Stomach (tissue), 9 donors: ENCODE data around the gene COL25A1. TPM values are rescaled to one million over a fixed set of nuclear protein-coding genes. Genes with fewer than 3 reads are reported as not detected.

Experiments used
- DNase-seq, 2 donors: peaks; one replicate each; pipeline versions ENCODE4 v3.0.0 to v3.0.0-alpha.2; 2013 to 2019
- H3K27ac ChIP-seq, 5 donors: fragments of 200-600 bp in 4 of 5; sonication (generic) in 4 of 5; one replicate each; pipeline ENCODE4 v1.5.1; 2013 to 2019; ENCODE audit warnings: mild to moderate bottlenecking in 1 of 5, moderate library complexity in 1 of 5
- H3K27me3 ChIP-seq, 3 donors: fragments of 200-600 bp; sonication (generic); one replicate each; pipeline ENCODE4 v1.5.1; 2017 to 2019; ENCODE audit warnings: mixed run types in 1 of 3
- H3K36me3 ChIP-seq, 4 donors: fragments of 200-600 bp; sonication (generic); 1 replicate in 3 of 4; 2 replicates in 1 of 4; pipeline ENCODE4 v1.5.1; 2016 to 2019
- H3K4me1 ChIP-seq, 4 donors: fragments of 200-600 bp; sonication (generic); one replicate each; pipeline ENCODE4 v1.5.1; 2016 to 2019
- H3K4me3 ChIP-seq, 4 donors: fragments of 200-600 bp; sonication (generic) in 3 of 4; one replicate each; pipeline ENCODE4 v1.5.1; 2016 to 2019; ENCODE audit warnings: mild to moderate bottlenecking in 1 of 4
- H3K9me3 ChIP-seq, 4 donors: fragments of 200-600 bp; sonication (generic); one replicate each; pipeline ENCODE4 v1.5.1; 2016 to 2019
- EP300 ChIP-seq: sonication (generic); formaldehyde crosslinking; IDR thresholded peaks from one replicate; pipeline ENCODE4 v1.6.1; 2017; ENCODE audit warnings: antibody characterized with exemption
- POLR2A ChIP-seq, 4 donors: fragments of 450-650 bp; IDR thresholded peaks; one replicate each; pipeline ENCODE4 v1.6.1; 2016; ENCODE audit warnings: antibody characterized with exemption in 4 of 4, control low read depth in 2 of 4, mild to moderate bottlenecking in 1 of 4, moderate library complexity in 1 of 4
- POLR2AphosphoS5 ChIP-seq, 3 donors: sonication (generic); formaldehyde crosslinking; IDR thresholded peaks; one replicate each; pipeline ENCODE4 v1.6.1; 2016; ENCODE audit warnings: antibody characterized with exemption in 3 of 3
- WGBS, 5 donors: extraction: QIAGEN DNeasy Blood & Tissue Kit in 3 of 5; methylation state at CpG; one replicate each; pipeline versions ENCODE4 v1.1.5 to v1.1.7; 2013 to 2018; 5-methylcytosine and 5-hydroxymethylcytosine counted together
- intact Hi-C: fragments of 100-400 bp; cut with DNase I; formaldehyde crosslinking; loops from one replicate; pipeline ENCODE4 v1.15.1; 2023; ENCODE audit warnings: low total_unique reads
- polyA plus RNA-seq, 3 donors: library from polyadenylated mRNA; stranded (reverse); fragments of 200-250 nt; gene quantifications; one replicate each; pipeline ENCODE4 v1.2.3, GENCODE V29; 2013
- total RNA-seq, 5 donors: library from RNA; depleted of rRNA; stranded (reverse); fragments of >200 nt; gene quantifications; one replicate each; pipeline versions ENCODE4 v1.1.0 to v1.2.3, GENCODE V29; 2014 to 2016
- TF ChIP-seq, protein P1 (sequence below), 7 experiments: fragments of 450-650 bp in 4 of 7; fragments of 200-600 bp in 3 of 7; sonication (generic) in 3 of 7; IDR thresholded peaks; one replicate each; pipeline ENCODE4 v1.5.1; 2016 to 2019; ENCODE audit warnings: antibody characterized with exemption in 7 of 7, control low read depth in 2 of 7, mild to moderate bottlenecking in 1 of 7
- donor health status: healthy with polysubstance abuse.
- donor health status: Bipolar disorder and iron deficiency.
- donor health status: healthy.

The COL25A1 gene
- total and polyA plus RNA-seq, 8 donors: 0.10 to 4.1 (median 1.5) TPM; not detected in 5

DNA sequence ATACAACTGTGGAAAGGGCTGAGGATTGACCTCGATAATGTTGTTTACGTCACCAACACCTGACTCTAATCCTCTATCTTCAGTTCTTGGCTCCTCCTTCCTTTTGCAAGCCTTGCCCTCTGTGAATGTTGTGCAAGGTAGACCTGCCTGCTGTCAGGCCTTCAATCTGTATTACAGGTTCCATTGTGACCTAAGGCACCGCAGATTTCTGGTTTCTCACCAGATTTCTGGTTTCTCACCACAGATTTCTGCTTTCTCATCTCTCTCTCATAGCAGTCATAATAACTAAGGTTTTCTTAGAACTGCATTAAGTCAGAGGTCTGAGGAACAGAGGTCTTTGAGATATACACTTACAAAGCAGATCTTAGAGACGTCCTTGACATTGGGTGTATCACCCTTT, 488.1 kb downstream of the COL25A1 start:
- Histone ChIP-seq H3K27me3 (no peaks in the 10 kb centered on the region), H3K4me3 (no peak overlapping the region), H3K4me1 (no peaks in the 10 kb centered on the region), H3K27ac (no peak overlapping the region), H3K9me3 (no peaks in the 10 kb centered on the region), H3K36me3 (no peaks in the 10 kb centered on the region)
- WGBS, 5 donors: 46 to 75% (median 64%) methylated on average over 4 of the region's 4 CpGs
- intact Hi-C loops: no loop called here
- TF ChIP-seq EP300 (no peak), POLR2A (IDR thresholded peaks at IDR 0.05) (no peak)
- TF ChIP-seq, protein P1, sequence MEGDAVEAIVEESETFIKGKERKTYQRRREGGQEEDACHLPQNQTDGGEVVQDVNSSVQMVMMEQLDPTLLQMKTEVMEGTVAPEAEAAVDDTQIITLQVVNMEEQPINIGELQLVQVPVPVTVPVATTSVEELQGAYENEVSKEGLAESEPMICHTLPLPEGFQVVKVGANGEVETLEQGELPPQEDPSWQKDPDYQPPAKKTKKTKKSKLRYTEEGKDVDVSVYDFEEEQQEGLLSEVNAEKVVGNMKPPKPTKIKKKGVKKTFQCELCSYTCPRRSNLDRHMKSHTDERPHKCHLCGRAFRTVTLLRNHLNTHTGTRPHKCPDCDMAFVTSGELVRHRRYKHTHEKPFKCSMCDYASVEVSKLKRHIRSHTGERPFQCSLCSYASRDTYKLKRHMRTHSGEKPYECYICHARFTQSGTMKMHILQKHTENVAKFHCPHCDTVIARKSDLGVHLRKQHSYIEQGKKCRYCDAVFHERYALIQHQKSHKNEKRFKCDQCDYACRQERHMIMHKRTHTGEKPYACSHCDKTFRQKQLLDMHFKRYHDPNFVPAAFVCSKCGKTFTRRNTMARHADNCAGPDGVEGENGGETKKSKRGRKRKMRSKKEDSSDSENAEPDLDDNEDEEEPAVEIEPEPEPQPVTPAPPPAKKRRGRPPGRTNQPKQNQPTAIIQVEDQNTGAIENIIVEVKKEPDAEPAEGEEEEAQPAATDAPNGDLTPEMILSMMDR (IDR thresholded peaks at IDR 0.05): no peak
- DNase-seq: peak in 1 of 2 donors; percentile 33

DNA sequence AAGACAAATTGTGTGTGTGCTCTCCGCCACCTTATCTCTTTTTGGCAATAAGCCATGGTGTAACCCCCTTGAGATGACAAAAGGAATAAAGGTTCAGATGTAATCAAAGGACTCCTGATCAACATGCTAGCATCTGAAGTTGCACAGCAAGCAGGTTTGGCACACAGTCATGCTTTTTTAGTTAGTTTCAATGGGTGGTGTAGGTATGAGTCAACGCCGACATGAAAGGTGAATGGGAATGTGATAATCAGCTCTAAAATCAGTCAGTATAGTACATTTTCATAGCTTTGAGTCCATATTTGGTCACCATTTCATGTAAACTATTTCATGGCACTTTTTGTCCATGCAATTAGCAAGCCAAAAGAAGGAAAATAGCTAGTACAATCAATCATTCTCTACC, 489.2 kb downstream of the COL25A1 start:
- no peak for DNase-seq
- no peaks in the 10 kb centered on the region for H3K36me3 ChIP-seq
- intact Hi-C loops: no loop called here
- WGBS, 5 donors: 44 to 58% (median 54%) methylated on average over 3 of the region's 3 CpGs
- no peak overlapping the region for H3K27ac ChIP-seq
- no peaks in the 10 kb centered on the region for H3K4me1 ChIP-seq
- H3K4me3 ChIP-seq: no peak overlapping the region
- no peaks in the 10 kb centered on the region for H3K9me3 ChIP-seq
- TF ChIP-seq POLR2A (IDR thresholded peaks at IDR 0.05): no peak
- TF ChIP-seq POLR2AphosphoS5 (IDR thresholded peaks at IDR 0.05): no peak
- no peak for TF ChIP-seq EP300
- TF ChIP-seq, protein P1 (IDR thresholded peaks at IDR 0.05): no peak
- H3K27me3 ChIP-seq: no peaks in the 10 kb centered on the region

DNA sequence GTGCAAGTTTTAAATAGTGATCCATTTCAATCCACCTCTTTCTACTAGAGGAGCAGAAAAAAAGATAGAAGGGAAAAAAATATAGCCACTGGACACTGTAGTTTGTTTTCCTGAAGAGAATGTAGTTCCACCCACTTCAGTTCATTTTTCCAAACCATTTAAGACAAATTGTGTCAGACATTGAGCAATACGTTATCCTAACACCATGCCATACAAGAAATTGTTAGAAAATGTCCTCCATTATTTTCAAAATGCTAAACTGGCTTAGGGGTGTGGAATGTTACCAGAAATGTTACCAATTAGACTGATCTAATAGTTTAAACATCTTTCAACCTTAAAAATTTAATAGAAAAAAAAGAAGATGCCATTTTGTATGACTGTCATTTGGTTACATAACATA, 491.0 kb downstream of the COL25A1 start:
- Histone ChIP-seq H3K27ac (no peak overlapping the region), H3K4me3 (no peak overlapping the region), H3K27me3 (no peaks in the 10 kb centered on the region), H3K9me3 (no peaks in the 10 kb centered on the region), H3K36me3 (no peaks in the 10 kb centered on the region), H3K4me1 (no peaks in the 10 kb centered on the region)
- no peak for DNase-seq
- 71 to 80% (median 74%) methylated on average over 1 of the region's 1 CpG for WGBS, 5 donors
- intact Hi-C loops: no loop called here
- TF ChIP-seq, protein P1 (IDR thresholded peaks at IDR 0.05): no peak
- TF ChIP-seq POLR2A (IDR thresholded peaks at IDR 0.05): no peak
- TF ChIP-seq EP300: no peak

DNA sequence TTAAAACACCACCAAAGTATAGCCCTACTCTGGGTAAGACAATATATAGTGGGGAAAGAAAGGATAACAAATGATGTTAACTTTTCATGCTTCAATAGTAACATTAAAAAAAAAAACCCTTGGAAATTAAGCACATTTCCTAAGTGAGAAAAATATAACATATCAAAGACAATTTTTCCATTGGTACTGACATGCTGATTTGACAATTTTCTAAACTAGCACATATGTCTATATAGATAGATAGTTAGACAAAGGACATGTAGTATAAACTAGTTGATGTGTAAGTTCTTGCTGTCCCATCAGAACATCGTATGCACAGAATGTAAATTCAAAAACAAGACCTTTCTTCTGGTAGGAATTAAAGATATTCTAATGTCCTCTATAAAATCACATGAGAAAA, 492.4 kb downstream of the COL25A1 start:
- H3K4me3 ChIP-seq: no peak overlapping the region
- no peaks in the 10 kb centered on the region for H3K4me1 ChIP-seq
- TF ChIP-seq POLR2A (IDR thresholded peaks at IDR 0.05): no peak
- TF ChIP-seq EP300: no peak
- TF ChIP-seq POLR2AphosphoS5 (IDR thresholded peaks at IDR 0.05): no peak
- TF ChIP-seq, protein P1 (IDR thresholded peaks at IDR 0.05): no peak
- no peaks in the 10 kb centered on the region for H3K9me3 ChIP-seq
- 72 to 89% (median 82%) methylated on average over 1 of the region's 1 CpG for WGBS, 5 donors
- H3K27me3 ChIP-seq: no peaks in the 10 kb centered on the region
- intact Hi-C loops: no loop called here
- DNase-seq: no peak
- H3K36me3 ChIP-seq: no peaks in the 10 kb centered on the region
- H3K27ac ChIP-seq: no peak overlapping the region
